Activated T-helper 2 cell treated with anti-CD3 and anti-CD28 coated beads, Interferon-gamma antibody, Interleukin-2, Interleukin-4, amounts not matched to agents 10 μg/mL and 5 μg/mL and 100 μg/mL, durations not matched to agents 14 hours and 24 hours and 36 hours (primary cell): Measurements from ENCODE around the gene FGF4. TPM values are rescaled to one million over a fixed set of nuclear protein-coding genes. Genes with fewer than 3 reads are reported as not detected.

ENCODE experiments used
- DNase-seq: peaks from one replicate; pipeline ENCODE4 v3.0.0; 2021; ENCODE audit warnings: low spot score
- H3K27ac Mint-ChIP-seq: one replicate; pipeline ENCODE4 v1.8.0; 2021; ENCODE audit warnings: mixed read lengths
- H3K27me3 Mint-ChIP-seq: one replicate; pipeline ENCODE4 v1.8.0; 2021; ENCODE audit warnings: low read depth, mixed read lengths
- H3K36me3 Mint-ChIP-seq: one replicate; pipeline ENCODE4 v1.8.0; 2021; ENCODE audit warnings: low read depth, mixed read lengths
- H3K4me1 Mint-ChIP-seq: one replicate; pipeline ENCODE4 v1.8.0; 2021; ENCODE audit warnings: low read depth, mixed read lengths
- H3K4me3 Mint-ChIP-seq: one replicate; pipeline ENCODE4 v1.8.0; 2021; ENCODE audit warnings: low read depth, mild to moderate bottlenecking, moderate library complexity, mixed read lengths
- H3K9me3 Mint-ChIP-seq: one replicate; pipeline ENCODE4 v1.8.0; 2021; ENCODE audit warnings: mixed read lengths
- intact Hi-C: fragments of 100-400 bp; cut with micrococcal nuclease; formaldehyde crosslinking; loops from one replicate; pipeline ENCODE4 v1.15.1; 2023
- total RNA-seq: library from RNA; stranded (reverse); gene quantifications from 2 replicates; pipeline ENCODE4 v1.2.3, GENCODE V29; 2022

Gene FGF4
- total RNA-seq, 1 donor from 2014 or later, result not detected

GRCh38 chr11:69814902-69815301 lies 39.8 kb upstream of the FGF4 start:
- DNase-seq, result no peak
- no peaks in the 10 kb centered on the region for H3K36me3 Mint-ChIP-seq
- no peak overlapping the region for H3K27ac Mint-ChIP-seq
- peaks cover 27% of the 10 kb centered on the region for H3K27me3 Mint-ChIP-seq
- H3K9me3 Mint-ChIP-seq, result no peaks in the 10 kb centered on the region
- H3K4me3 Mint-ChIP-seq, result no peak overlapping the region
- H3K4me1 Mint-ChIP-seq, result no peaks in the 10 kb centered on the region
- intact Hi-C loops, result loop anchor here (5.0 kb wide), 1 partner anchor 113 kb away; the partner anchor contains the start of gene FGF19

GRCh38 chr11:69814411-69814810 lies 39.3 kb upstream of the FGF4 start:
- Mint-ChIP-seq H3K4me1 (no peaks in the 10 kb centered on the region), H3K27me3 (peaks cover 24% of the 10 kb centered on the region), H3K9me3 (no peaks in the 10 kb centered on the region), H3K4me3 (no peak overlapping the region), H3K36me3 (no peaks in the 10 kb centered on the region), H3K27ac (no peak overlapping the region)
- intact Hi-C loops, result no loop called here
- no peak for DNase-seq

DNA sequence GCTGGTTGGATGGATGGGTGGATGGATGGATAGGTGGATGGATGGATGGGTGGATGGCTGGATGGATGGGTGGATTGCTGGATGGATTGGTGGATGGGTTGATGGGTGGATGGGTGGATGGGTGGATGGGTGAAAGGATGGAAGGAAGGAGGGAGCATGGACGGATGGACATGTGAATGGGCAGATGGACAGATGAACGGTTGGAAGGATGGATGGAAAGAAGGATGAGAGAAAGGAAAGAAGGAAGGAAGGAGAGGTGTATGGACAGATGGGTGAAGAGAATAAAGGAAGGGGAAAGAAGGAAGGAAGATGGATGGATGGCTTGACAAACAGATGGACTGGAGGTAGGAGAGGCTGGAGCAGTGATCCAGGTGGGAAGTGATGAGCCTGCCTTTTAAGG lies 38.7 kb upstream of the FGF4 start:
- H3K9me3 Mint-ChIP-seq, result no peaks in the 10 kb centered on the region

DNA sequence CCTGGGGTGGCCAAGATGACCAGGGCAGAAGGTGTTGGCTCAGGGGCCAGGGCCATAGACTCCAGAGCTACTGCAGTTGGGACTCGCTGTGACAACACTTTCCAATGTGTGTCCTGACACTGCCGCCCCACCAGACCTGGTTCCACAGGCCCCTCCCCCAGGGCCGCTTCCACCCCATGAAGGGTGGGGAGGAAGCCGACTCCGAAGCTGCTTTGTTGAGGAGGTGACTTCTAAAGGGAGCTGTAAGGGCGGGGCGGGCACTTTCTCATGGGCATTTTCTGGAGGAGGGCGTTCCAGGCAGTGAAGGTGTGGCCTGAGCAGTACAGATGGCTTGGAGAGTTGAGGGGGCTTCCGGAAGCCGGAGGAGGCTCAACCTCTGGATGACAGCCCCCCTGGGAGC lies 37.8 kb upstream of the FGF4 start:
- DNase-seq, result no peak
- no peaks in the 10 kb centered on the region for H3K36me3 Mint-ChIP-seq
- H3K27ac Mint-ChIP-seq, result no peak overlapping the region
- no peaks in the 10 kb centered on the region for H3K9me3 Mint-ChIP-seq
- peaks cover 24% of the 10 kb centered on the region for H3K27me3 Mint-ChIP-seq
- intact Hi-C loops, result no loop called here
- no peak overlapping the region for H3K4me3 Mint-ChIP-seq
- H3K4me1 Mint-ChIP-seq, result no peaks in the 10 kb centered on the region

More for the DNA sequence above, 38.7 kb upstream of the FGF4 start:
- no peak overlapping the region for H3K4me3 Mint-ChIP-seq
- intact Hi-C loops, result no loop called here
- peaks cover 24% of the 10 kb centered on the region for H3K27me3 Mint-ChIP-seq
- no peaks in the 10 kb centered on the region for H3K4me1 Mint-ChIP-seq
- no peak for DNase-seq
- no peaks in the 10 kb centered on the region for H3K36me3 Mint-ChIP-seq
- H3K27ac Mint-ChIP-seq, result no peak overlapping the region

GRCh38 chr11:69812256-69812655 lies 37.1 kb upstream of the FGF4 start:
- Mint-ChIP-seq H3K4me1 (no peaks in the 10 kb centered on the region), H3K27ac (no peak overlapping the region), H3K36me3 (no peaks in the 10 kb centered on the region), H3K4me3 (no peak overlapping the region), H3K27me3 (peaks cover 24% of the 10 kb centered on the region), H3K9me3 (no peaks in the 10 kb centered on the region)
- no peak for DNase-seq
- intact Hi-C loops, result no loop called here

GRCh38 chr11:69811431-69811830 lies 36.3 kb upstream of the FGF4 start:
- DNase-seq, result no peak
- Mint-ChIP-seq H3K9me3 (no peaks in the 10 kb centered on the region), H3K27me3 (peaks cover 23% of the 10 kb centered on the region), H3K4me3 (no peak overlapping the region), H3K36me3 (no peaks in the 10 kb centered on the region), H3K27ac (no peak overlapping the region), H3K4me1 (no peaks in the 10 kb centered on the region)
- intact Hi-C loops, result no loop called here

DNA sequence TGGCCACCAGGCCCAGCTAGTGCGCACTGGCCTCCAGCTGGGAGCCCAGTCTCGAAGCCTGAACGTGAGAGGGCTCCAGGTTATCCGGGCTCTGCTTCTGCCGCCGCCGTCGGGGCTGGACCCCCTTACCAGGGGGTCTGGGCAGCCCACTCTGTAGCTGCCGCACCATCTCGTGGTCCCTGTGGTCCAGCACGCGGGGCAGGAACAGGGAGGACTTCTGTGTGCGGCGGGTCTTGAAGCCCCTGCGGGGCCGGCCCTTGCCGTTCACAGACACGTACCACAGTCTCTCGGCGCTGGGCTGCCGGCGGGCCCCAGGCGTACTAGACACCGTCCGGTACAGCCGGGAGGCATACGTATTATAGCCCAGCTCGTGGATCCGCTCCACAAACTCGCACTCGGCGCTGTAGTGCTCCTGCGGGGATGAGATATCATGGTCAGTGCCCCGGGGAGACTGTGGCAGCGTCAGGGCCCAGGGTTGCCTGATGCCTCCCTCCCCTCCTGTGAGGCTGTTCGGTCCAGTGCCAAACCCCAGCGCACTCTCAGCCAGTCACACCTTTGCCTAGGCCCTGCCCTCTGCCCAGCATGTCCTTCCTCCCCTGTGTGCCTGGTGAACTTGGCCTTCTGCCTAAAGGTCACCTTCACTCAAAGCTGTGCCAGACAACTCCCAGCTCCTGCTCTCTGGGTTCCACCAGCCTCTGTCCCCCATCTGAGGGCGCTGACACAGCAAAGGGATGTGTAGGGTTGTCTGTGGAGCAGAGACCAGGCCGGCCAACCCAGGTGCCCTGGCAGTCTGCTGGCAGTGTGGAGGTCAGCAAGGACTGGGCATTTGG lies 35.4 kb upstream of the FGF4 start:
- H3K4me3 Mint-ChIP-seq, result no peak overlapping the region
- H3K36me3 Mint-ChIP-seq, result no peaks in the 10 kb centered on the region
- no peak overlapping the region for H3K27ac Mint-ChIP-seq
- H3K27me3 Mint-ChIP-seq, result peaks cover 17% of the 10 kb centered on the region
- no peaks in the 10 kb centered on the region for H3K4me1 Mint-ChIP-seq
- DNase-seq, result no peak
- intact Hi-C loops, result no loop called here
- no peaks in the 10 kb centered on the region for H3K9me3 Mint-ChIP-seq

- no peaks in the 10 kb centered on the region for H3K9me3 Mint-ChIP-seq
Measured at GRCh38 chr11:69808667-69809086, 33.5 kb upstream of the FGF4 start.

DNA sequence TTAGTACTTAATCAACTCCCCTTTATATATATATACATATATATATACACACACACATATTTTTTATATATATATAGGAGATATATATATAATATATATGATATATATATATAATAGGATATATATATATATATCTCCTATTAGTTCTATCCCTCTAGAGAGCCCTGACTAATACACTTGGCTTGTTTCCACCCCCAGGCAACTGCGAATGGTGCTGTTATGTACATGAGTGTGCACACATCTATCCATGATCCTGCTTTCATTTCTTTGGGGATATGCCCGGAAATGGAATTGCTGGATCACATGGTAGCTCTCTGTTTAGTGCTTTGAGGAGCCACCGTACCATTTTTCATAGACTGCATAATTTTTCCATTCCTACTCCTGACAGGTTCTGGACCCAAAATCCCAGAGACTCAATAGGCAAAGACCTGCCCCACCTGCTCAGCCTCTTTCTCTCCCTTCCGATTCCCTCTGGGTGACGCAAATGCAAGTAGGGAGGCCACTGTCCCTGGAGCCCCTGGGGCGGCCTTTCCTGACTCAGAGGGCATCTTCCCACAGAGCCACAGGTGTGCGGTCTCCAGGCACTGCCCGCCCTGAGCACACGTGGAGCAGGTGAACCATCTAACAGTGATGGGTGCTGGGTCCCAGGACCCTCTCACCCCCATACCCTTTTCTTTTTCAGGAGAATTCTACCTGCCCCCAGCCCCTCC lies 32.1 kb upstream of the FGF4 start:
- Mint-ChIP-seq H3K4me1 (no peaks in the 10 kb centered on the region), H3K9me3 (no peaks in the 10 kb centered on the region), H3K27ac (no peak overlapping the region), H3K36me3 (no peaks in the 10 kb centered on the region), H3K27me3 (peaks cover 8% of the 10 kb centered on the region), H3K4me3 (no peak overlapping the region)
- no peak for DNase-seq
- intact Hi-C loops, result no loop called here

More at GRCh38 chr11:69808667-69809086, 33.5 kb upstream of the FGF4 start:
- Mint-ChIP-seq H3K4me3 (no peak overlapping the region), H3K36me3 (no peaks in the 10 kb centered on the region), H3K27ac (no peak overlapping the region), H3K27me3 (peaks cover 8% of the 10 kb centered on the region), H3K4me1 (no peaks in the 10 kb centered on the region)
- intact Hi-C loops, result no loop called here
- DNase-seq, result no peak

DNA sequence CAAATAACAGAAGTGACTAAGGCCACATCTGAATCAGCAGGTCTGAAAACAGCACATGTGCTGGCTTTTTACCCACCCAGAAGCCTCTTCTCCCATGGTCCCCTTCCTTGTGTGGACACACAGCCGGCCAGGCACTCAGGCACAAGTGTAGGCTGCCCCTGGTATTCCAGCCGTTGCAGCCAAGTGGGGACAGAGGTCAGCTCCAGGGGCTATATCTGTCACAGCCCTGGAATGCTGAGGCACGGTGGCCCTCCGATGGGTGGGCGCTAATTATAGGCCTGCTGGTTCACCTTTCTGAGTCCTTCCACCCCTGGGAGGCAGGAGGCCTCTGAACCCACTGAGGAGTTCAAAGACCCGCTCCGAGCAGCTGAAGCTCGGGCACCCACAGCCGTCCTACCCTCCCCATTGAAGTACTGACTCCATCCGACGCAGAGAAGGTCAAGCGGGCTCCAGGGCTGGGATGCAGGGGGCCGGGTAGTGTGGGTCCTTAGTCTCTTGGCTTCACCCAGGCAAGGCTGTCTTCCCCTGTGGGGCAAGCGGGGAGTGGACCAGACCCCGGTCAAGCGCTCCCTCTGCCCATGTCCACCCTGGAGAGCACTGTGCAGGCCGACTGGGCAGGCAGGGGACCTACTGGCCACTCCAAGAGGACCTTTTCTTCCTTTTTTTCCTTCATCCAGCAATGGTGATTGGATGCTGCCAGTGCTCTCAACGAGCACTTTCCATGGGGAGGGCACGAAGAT lies 29.8 kb upstream of the FGF4 start:
- H3K4me1 Mint-ChIP-seq, result no peaks in the 10 kb centered on the region
- H3K27me3 Mint-ChIP-seq, result peaks cover 8% of the 10 kb centered on the region
- H3K4me3 Mint-ChIP-seq, result no peak overlapping the region
- DNase-seq, result no peak
- H3K27ac Mint-ChIP-seq, result no peak overlapping the region
- intact Hi-C loops, result loop anchor here (5.0 kb wide), 1 partner anchor 118 kb away; no protein-coding TSS in a partner anchor
- no peaks in the 10 kb centered on the region for H3K36me3 Mint-ChIP-seq
- no peaks in the 10 kb centered on the region for H3K9me3 Mint-ChIP-seq

DNA sequence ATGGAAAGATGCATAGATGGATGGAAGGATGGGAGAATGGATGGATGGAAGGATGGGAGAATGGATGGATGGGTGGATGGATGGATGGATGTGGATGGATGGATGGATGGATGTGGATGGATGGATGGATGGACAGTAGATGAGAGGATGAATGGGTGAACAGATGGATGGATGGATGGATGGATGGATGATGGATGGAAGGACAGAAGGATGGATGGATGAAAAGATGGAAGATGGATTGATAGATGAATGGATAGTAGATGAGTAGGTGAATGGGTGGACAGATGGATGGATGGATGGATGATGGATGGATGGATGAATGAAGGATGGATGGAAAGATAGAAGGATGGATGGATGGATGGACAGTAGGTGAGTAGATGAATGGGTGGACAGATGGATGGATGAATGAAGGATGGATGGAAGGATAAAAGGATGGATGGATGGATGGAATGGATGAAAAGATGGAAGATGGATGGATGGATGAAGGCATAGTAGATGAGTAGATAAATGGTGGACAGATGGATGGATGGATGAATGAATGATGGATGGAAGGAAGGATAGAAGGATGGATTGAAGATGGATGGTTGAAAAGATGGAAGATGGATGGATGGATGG lies 28.6 kb upstream of the FGF4 start:
- H3K27ac Mint-ChIP-seq, result no peak overlapping the region
- H3K4me3 Mint-ChIP-seq, result no peak overlapping the region
- no peaks in the 10 kb centered on the region for H3K36me3 Mint-ChIP-seq
- peaks cover 5% of the 10 kb centered on the region for H3K27me3 Mint-ChIP-seq
- no peak for DNase-seq
- no peaks in the 10 kb centered on the region for H3K9me3 Mint-ChIP-seq
- intact Hi-C loops, result loop anchor here (5.0 kb wide), 1 partner anchor 116 kb away; no protein-coding TSS in a partner anchor
- H3K4me1 Mint-ChIP-seq, result no peaks in the 10 kb centered on the region

DNA sequence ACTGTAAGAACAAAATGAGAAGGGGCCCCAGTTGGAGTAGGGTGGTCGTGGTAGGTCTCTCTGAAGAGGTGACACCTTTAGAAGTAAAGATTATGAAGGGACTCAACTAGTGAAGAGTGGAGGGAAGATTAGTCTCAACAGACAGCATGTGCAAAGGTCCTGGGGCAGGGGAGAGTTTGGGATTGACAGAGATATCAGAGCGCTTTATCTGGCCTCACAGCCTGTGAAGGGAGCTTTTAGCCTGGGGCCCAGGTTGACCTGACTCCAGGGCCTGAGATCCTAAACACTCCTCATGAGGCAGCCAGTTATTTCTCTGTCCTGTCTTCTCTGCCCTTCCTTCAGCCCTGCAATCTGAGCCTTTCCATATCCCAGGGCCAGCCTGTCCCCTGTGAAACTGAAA lies 27.9 kb upstream of the FGF4 start:
- peaks cover 5% of the 10 kb centered on the region for H3K27me3 Mint-ChIP-seq
- H3K4me1 Mint-ChIP-seq, result no peaks in the 10 kb centered on the region
- no peak overlapping the region for H3K27ac Mint-ChIP-seq
- no peak overlapping the region for H3K4me3 Mint-ChIP-seq
- H3K9me3 Mint-ChIP-seq, result no peaks in the 10 kb centered on the region
- H3K36me3 Mint-ChIP-seq, result no peaks in the 10 kb centered on the region
- no peak for DNase-seq
- intact Hi-C loops, result loop anchor here (5.0 kb wide), 1 partner anchor 116 kb away; no protein-coding TSS in a partner anchor
